Keratinocyte (primary cell): ENCODE results near the gene MC4R. TPM values are rescaled to one million over a fixed set of nuclear protein-coding genes. Genes with fewer than 3 reads are reported as not detected.

Experiments used
- DNase-seq: peaks from one replicate; pipeline ENCODE4 v3.0.0-alpha.2; 2011; ENCODE audit warnings: low read depth, missing footprints, low spot score
- FAIRE-seq: peaks from 2 replicates; lab custom pipeline; 2011; peaks lifted over from hg19 to GRCh38; lab: Jason Lieb, UNC
- H2AFZ ChIP-seq: 2 replicates; pipeline ENCODE4 v1.6.0; 2012; ENCODE audit warnings: low read length, control low read depth, inconsistent platforms; ENCODE audit not compliant: control insufficient read depth
- H3K27ac ChIP-seq: 2 replicates; pipeline ENCODE4 v1.5.1; 2011; ENCODE audit warnings: low read length; ENCODE audit not compliant: control insufficient read depth, insufficient read depth
- H3K27me3 ChIP-seq: 3 replicates; pipeline ENCODE4 v1.6.0; 2011; ENCODE audit warnings: low read length; ENCODE audit not compliant: control insufficient read depth, insufficient read depth; ENCODE audit errors: extremely low read depth
- H3K36me3 ChIP-seq, 2 experiments: 2 replicates in 1 of 2; 3 replicates in 1 of 2; pipeline ENCODE4 v1.5.1; 2011; ENCODE audit warnings: low read length in 2 of 2, mild to moderate bottlenecking in 1 of 2; ENCODE audit not compliant: control insufficient read depth in 2 of 2, insufficient read depth in 2 of 2; ENCODE audit errors: extremely low read depth in 1 of 2
- H3K4me1 ChIP-seq: 3 replicates; pipeline ENCODE4 v1.5.1; 2011; ENCODE audit warnings: low read length; ENCODE audit not compliant: control insufficient read depth, insufficient read depth; ENCODE audit errors: extremely low read depth
- H3K4me2 ChIP-seq: 3 replicates; pipeline ENCODE4 v1.6.0; 2011; ENCODE audit warnings: low read depth, low read length; ENCODE audit not compliant: control insufficient read depth, insufficient read depth; ENCODE audit errors: extremely low read depth
- H3K4me3 ChIP-seq, 3 experiments: fragments of 200-600 bp in 1 of 3; sonication (generic) in 1 of 3; 2 replicates in 2 of 3; 3 replicates in 1 of 3; pipeline ENCODE4 v1.5.1; 2011 to 2016; ENCODE audit warnings: low read length in 3 of 3, mild to moderate bottlenecking in 3 of 3, control low read depth in 2 of 3, inconsistent platforms in 1 of 3, low read depth in 1 of 3, mixed read lengths in 1 of 3, mixed run types in 1 of 3, moderate library complexity in 1 of 3; ENCODE audit not compliant: control insufficient read depth in 2 of 3, insufficient read depth in 2 of 3; ENCODE audit errors: extremely low read depth in 1 of 3
- H3K79me2 ChIP-seq: 2 replicates; pipeline ENCODE4 v1.6.0; 2012; ENCODE audit warnings: low read length; ENCODE audit not compliant: control insufficient read depth, insufficient read depth
- H3K9ac ChIP-seq: 3 replicates; pipeline ENCODE4 v1.6.0; 2011; ENCODE audit warnings: low read length; ENCODE audit not compliant: control insufficient read depth, insufficient read depth; ENCODE audit errors: extremely low read depth
- H3K9me1 ChIP-seq: 3 replicates; pipeline ENCODE4 v1.6.0; 2011; ENCODE audit warnings: low read length; ENCODE audit not compliant: control insufficient read depth, insufficient read depth; ENCODE audit errors: extremely low read depth
- H3K9me3 ChIP-seq: 2 replicates; pipeline ENCODE4 v1.5.1; 2012; ENCODE audit warnings: low read depth, low read length; ENCODE audit not compliant: control insufficient read depth
- H4K20me1 ChIP-seq: 3 replicates; pipeline ENCODE4 v1.6.0; 2011; ENCODE audit warnings: low read length; ENCODE audit not compliant: control insufficient read depth, insufficient read depth; ENCODE audit errors: extremely low read depth
- EZH2 ChIP-seq: IDR thresholded peaks from one replicate; pipeline ENCODE4 v1.6.1; 2012; ENCODE audit warnings: inconsistent platforms, mild to moderate bottlenecking, low read length, moderate library complexity
- dilution Hi-C: fragments of 300-500 bp; cut with MboI; formaldehyde crosslinking; loops from one replicate; pipeline ENCODE4 v1.7.0; 2020; ENCODE audit warnings: low sequenced_read_pairs; ENCODE audit not compliant: extremely low pct_ligation_motif_present
- polyA plus RNA-seq, 5 experiments: library from polyadenylated mRNA; depleted of rRNA in 3 of 5; stranded (reverse) in 3 of 5; stranded (forward) in 1 of 5; unstranded in 1 of 5; fragments of >200 nt; gene quantifications; 1 replicate in 1 of 5; 2 replicates in 3 of 5; 3 replicates in 1 of 5; pipeline versions ENCODE4 v1.2.1 to v1.2.3, GENCODE V29; 2011 to 2012; ENCODE audit warnings: missing spikeins in 2 of 5, low read depth in 1 of 5, low replicate concordance in 1 of 5
- TF ChIP-seq, protein P1 (sequence below), 3 experiments: IDR thresholded peaks in 1 of 3; conservative IDR thresholded peaks in 1 of 3; optimal IDR thresholded peaks in 1 of 3; 2 replicates in 2 of 3; 3 replicates in 1 of 3; pipeline versions ENCODE3 to v1.5.1; 2011; ENCODE audit warnings: low read length in 3 of 3, mild to moderate bottlenecking in 3 of 3, moderate library complexity in 2 of 3, control low read depth in 1 of 3, inconsistent platforms in 1 of 3; ENCODE audit not compliant: insufficient read depth in 2 of 3; ENCODE audit errors: extremely low read depth in 1 of 3

The MC4R gene
- polyA plus RNA-seq, 1 donor (not counting 4 experiments of a cell fraction or from before 2014, with no cell fraction given): 0.03 TPM

DNA sequence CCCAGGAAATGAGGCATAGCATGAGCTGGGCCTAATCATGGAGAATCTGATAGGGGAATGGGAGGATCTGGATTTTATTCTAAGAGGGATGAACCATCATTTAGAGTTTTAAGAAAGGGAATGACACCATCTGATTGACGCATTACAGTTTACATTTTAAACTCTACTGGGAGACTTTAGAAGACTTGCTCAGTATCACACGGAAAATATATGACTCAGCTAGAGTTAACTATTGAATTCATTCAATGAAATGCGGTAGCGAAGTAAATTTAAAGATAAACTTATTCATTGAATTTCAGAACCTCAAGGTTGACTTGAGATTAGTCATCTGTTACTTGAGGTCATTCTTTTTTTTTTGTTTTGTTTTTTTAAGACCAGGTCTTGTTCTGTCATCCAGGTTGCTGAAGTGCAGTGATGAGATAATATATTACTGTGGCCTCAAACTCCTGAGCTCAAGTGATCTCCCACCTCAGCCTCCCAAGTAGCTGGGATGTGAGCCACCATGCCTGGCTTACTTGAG, 25.0 kb downstream of the MC4R start:
- H4K20me1 ChIP-seq: no peaks in the 10 kb centered on the region
- H3K4me2 ChIP-seq: no peak overlapping the region
- TF ChIP-seq, protein P1, sequence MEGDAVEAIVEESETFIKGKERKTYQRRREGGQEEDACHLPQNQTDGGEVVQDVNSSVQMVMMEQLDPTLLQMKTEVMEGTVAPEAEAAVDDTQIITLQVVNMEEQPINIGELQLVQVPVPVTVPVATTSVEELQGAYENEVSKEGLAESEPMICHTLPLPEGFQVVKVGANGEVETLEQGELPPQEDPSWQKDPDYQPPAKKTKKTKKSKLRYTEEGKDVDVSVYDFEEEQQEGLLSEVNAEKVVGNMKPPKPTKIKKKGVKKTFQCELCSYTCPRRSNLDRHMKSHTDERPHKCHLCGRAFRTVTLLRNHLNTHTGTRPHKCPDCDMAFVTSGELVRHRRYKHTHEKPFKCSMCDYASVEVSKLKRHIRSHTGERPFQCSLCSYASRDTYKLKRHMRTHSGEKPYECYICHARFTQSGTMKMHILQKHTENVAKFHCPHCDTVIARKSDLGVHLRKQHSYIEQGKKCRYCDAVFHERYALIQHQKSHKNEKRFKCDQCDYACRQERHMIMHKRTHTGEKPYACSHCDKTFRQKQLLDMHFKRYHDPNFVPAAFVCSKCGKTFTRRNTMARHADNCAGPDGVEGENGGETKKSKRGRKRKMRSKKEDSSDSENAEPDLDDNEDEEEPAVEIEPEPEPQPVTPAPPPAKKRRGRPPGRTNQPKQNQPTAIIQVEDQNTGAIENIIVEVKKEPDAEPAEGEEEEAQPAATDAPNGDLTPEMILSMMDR (optimal IDR thresholded peaks at IDR 0.05 in 1 of 3, IDR thresholded peaks at IDR 0.05 in 1 of 3, conservative IDR thresholded peaks at IDR 0.05 in 1 of 3; ENCODE audit: extremely low read depth in 1 of 3, insufficient read depth in 2 of 3, low read length in 3 of 3): no peak
- TF ChIP-seq EZH2: no peak
- no peaks in the 10 kb centered on the region for H3K9me1 ChIP-seq
- no peak overlapping the region for H3K4me3 ChIP-seq
- H3K36me3 ChIP-seq: no peaks in the 10 kb centered on the region
- dilution Hi-C loops: no loop called here
- no peaks in the 10 kb centered on the region for H3K27me3 ChIP-seq
- H3K9ac ChIP-seq: no peak overlapping the region
- H3K4me1 ChIP-seq: no peaks in the 10 kb centered on the region
- H3K79me2 ChIP-seq: no peaks in the 10 kb centered on the region
- DNase-seq: no peak
- no peaks in the 10 kb centered on the region for H3K9me3 ChIP-seq
- no peak overlapping the region for H2AFZ ChIP-seq
- FAIRE-seq: no peak
- no peak overlapping the region for H3K27ac ChIP-seq

DNA sequence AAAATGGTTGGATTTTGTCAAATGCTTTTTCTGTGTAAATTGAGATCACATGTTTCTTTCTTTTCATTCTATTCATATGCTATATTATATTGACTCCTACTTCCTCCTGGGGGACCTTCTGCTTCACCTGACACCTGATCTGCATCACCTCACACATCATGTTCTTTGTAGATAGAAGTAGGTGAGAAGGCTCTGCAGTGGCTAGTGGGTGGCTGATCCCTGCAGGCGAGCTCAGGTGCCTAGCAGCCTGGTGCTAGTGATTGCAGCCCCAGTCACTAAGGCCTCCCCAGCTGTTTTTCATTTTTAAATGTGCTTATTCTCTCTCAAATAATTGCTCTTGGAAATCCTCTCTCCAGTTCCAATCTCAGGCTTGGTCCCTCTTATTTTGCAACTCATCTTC, 33.6 kb downstream of the MC4R start:
- Histone ChIP-seq H3K27ac (no peak overlapping the region), H4K20me1 (no peaks in the 10 kb centered on the region), H3K9me3 (no peaks in the 10 kb centered on the region), H3K27me3 (no peaks in the 10 kb centered on the region), H3K9ac (no peak overlapping the region), H3K9me1 (no peaks in the 10 kb centered on the region), H3K4me1 (no peaks in the 10 kb centered on the region), H3K79me2 (no peaks in the 10 kb centered on the region), H3K4me2 (no peak overlapping the region), H2AFZ (no peak overlapping the region), H3K4me3 (no peak overlapping the region), H3K36me3 (no peaks in the 10 kb centered on the region)
- no peak for DNase-seq
- no peak for FAIRE-seq
- dilution Hi-C loops: no loop called here
- no peak for TF ChIP-seq EZH2
- TF ChIP-seq, protein P1 (optimal IDR thresholded peaks at IDR 0.05 in 1 of 3, IDR thresholded peaks at IDR 0.05 in 1 of 3, conservative IDR thresholded peaks at IDR 0.05 in 1 of 3; ENCODE audit: extremely low read depth in 1 of 3, insufficient read depth in 2 of 3, low read length in 3 of 3): no peak
